22Rv1 (cell line): ENCODE data around the gene DCC.

Source experiments
- CTCF ChIP-seq: fragments of 450-650 bp; IDR thresholded peaks from 2 replicates; pipeline ENCODE4 v1.5.1; 2017; ENCODE audit warnings: mild to moderate bottlenecking
- ZFX ChIP-seq: fragments of 450-650 bp; IDR thresholded peaks from 2 replicates; pipeline ENCODE4 v1.6.1; 2017; ENCODE audit warnings: antibody characterized with exemption, borderline replicate concordance

DNA sequence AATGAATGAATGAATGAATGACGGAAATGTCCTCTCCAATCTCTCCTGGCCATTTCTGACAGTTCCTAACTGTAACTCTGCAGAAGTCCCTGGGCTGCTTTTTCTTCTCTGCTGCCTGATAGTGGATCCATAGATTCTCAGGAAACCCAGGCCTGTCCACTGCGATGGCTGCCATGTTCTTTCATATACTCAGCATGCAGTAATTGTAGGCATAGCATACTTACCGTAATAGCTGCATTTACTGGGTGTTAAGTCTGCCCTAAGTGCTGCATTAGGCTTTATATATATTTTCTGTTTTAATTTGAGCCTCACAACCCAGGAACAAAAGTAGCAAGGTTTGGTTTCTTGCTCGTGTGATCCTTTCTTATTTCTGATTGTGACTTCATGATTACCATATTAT, 122.9 kb downstream of the DCC start:
- no peak for TF ChIP-seq CTCF
- TF ChIP-seq ZFX = no peak
